ENCODE results near the gene ZSWIM8.
"Not testable (repeated sequence)": the region's sequence is repeated elsewhere in the genome, so short reads cannot be mapped to it uniquely, and the experiment has no call there.

ZSWIM8 gene

DNA sequence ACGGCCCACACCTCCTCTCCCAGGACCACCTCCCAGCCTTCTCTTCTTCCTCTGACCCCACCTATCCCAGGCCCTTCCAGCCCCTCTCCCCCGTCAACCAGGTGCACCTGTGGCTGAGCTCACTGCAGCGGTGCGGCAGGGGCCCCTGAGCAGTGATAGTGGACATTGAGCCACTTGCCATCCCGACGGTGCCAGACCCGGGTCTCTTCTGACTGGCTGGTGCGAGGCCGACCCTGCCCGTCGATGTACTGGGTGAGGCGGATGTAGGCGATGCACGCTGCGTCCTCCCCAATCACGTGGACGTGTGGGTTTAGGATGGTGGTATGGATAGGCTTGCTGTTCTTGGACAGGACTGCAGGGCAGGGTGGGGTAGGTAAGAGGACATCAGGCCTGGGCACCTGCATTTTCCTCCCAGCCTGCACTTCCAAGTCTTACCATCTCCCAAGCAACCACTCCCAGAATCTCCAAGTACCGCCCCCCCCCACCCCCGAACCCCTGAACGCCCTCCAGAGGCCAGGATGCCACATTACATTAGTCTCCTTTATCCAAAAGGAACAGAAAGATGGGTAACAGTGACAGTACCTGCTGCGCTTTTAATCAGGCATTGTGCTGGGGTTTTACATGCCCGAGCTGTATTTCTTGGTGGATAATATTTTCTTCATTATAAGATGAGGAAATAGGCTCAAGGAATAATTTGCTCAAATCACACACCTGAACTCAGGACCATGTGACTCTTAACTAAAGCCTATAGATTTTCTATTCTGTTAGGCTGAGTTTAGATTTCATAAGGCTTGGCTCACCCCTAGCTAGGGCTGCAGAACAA lies 29.7 kb downstream of the ZSWIM8 start:
- no peak for DNase-seq

DNA sequence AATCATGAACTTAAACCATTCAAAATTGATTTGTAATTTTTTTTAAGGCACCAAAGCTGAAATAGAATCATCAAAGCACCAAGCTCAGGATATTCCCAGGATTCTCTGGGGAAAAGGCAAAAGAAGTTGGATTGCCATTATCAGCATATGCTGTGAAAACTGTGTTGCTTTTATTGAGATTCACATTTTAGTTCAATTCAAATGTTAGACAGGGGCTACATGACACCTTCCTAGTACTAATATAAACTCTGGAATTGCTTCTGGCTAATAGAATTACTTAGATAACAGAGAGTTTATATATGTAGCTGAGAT lies 30.3 kb downstream of the ZSWIM8 start:
- no peak for DNase-seq

DNA sequence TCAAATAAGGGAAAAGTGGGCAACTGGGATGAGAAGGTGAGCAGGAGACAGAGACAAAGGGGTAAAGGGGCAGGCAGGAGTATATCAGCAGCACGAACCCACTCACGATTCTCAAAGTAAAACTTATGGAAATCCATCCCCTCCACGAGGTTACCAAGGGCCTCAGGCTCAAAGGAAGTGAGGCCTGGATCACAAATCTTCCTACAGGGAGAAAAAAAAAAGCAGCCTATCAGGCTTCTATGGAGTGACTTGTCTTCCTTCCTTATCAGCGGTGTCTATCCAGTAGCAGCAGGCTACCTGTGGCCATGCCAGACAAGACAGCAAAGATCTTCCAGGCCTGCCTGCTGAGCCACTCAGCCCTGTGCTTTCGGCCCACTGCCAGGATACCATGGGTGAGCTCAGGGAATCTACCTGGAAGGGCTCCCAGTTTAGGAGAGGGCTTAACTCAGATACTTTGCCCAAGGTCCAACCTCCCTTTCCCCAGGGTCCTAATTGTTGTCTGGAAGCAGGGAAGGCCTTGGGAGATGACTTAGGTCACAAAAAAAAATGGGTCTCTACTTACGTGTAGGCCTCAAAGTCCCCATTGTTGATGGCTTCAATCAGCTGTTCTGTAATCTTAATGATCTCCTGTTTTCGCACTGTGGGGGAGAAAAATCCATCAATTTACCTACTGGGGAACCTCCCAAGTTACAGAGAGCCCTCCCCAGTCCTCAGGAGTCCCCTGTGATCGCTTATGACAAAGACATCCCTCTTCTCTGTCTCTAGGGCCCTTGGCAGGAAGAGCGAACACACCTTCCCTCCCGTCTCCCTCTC lies 31.7 kb downstream of the ZSWIM8 start:
- DNase-seq, result no peak

DNA sequence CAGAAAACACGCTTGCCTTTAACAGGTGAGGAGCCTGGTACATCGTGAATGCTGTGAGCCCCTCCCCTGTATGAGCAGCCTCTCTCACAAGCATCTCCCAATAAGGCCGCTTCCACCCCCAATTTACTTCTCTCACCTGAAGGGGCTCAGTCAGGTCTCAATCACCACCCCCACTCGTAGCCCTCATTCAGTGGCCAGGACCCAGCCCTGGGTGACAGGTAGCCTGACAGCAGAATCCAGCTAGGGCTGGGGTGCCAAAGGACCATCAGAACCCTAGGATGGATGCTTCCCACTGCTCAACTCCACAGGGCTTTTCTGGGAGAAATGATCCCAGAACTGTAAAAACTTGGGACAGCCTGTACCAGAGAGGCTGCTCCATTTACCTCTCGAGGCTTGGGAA lies 32.4 kb downstream of the ZSWIM8 start:
- DNase-seq, result no peak

DNA sequence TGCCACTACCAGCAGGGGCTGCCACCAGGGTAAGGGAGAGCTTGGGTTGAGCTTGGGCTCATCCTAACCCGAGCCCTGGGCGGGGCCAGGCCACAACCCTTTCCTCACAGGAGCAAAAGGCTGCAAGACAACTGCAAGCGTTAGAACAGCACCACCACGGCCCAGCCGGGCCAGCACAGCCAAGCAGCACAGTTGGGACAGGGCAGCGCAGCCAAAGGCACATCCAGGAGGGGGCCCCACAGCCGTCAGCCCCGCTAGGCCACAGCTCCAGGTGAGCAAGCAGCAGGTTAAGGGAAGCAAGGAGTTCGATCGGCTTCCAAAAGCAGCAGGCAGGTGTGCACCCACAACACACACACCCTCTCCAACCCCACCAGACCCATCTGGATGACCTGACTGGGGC lies 33.0 kb downstream of the ZSWIM8 start:
- no peak for DNase-seq

DNA sequence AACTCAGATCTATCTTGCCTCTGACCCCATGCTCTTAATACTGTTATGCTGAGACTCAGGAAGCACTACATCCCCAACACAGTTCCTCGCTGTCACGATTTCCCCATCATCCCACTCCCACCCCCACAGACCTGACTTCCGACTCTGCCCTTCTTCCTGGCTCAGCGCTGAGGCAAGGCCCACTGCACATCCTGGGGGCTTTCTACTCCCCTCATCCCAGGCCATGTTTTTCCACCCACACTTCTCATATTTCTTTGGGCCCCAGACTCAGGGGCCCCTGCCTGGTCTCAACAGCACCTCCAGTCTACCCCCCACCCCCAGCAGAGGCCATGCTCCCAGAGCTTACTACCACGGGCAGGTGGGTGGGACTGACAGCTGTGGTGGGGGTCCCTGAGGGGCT lies 33.7 kb downstream of the ZSWIM8 start:
- no peak for DNase-seq

DNA sequence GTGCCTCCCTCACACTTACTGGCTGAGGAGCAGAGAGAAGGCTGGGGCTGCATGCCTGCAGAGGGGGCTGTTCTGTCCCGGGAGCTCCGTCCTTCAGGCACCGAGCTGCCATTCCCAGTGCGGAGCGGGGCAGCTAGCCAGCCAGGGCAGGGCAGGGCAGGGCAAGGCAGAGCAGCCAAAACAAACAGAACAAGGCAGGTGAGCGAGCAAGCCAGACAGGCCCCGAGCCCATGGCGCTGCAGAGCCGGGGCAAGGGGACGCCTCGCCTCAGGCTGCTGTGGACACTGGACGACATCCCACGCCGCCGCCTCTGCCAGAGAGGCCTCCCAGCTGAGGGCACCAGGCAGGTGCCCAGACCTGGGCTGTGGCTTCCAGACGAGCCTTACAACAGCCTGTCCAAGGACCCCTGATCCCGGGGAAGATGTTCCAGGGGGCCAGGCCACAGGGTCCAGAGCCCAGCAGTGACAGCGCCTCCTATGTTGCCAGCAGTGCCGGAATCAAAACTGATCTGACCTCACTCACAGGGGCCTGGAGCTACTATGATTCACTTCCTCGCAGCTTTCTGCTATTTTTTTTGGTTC lies 34.2 kb downstream of the ZSWIM8 start:
- no peak for DNase-seq

DNA sequence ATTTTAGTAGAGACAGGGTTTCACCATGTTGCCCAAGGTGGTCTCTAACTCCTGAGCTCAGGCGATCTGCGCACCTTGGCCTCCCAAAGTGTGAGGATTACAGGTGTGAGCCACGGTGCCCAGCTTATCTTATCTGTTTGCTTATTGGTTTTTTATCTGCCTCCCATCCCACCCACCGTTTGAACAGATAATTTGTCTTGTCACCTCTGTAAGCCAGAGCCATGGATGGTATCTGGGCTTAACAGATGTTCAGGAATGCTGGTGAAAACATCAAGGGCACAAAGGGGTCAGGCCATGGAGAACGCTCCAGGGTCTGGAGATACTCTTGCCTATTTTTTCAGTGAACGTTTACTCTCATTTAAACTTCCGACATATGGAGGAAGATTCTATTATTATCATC lies 38.0 kb downstream of the ZSWIM8 start:
- DNase-seq, result no peak

DNA sequence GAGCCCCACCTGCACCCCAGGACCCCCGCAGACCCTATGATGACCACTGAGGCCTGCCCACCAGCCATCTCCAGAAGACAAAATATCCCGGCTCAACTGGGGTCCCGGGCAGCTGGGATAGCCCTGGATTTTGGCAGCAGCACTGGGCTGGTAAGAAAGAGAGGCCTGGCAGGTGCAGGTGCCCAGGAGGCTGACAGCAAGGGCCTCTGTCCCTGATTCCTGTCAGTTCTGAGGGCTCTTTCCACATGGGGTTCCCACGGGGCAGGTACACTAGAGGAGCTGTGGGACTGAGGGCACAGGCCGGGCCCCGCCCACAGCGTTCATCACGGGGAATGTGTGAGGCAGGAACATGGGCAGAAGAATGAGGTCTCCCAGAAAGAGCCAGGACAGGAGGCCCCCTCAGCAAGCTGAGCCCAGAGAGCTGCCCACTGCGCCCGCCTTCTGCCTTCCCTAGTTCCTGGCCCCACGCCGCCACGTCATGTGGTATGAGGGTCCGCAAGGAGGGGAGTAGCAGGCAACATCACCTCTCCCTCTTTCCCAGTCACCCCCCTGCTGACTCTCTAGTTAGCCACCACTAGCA lies 38.8 kb downstream of the ZSWIM8 start:
- DNase-seq, result no peak

DNA sequence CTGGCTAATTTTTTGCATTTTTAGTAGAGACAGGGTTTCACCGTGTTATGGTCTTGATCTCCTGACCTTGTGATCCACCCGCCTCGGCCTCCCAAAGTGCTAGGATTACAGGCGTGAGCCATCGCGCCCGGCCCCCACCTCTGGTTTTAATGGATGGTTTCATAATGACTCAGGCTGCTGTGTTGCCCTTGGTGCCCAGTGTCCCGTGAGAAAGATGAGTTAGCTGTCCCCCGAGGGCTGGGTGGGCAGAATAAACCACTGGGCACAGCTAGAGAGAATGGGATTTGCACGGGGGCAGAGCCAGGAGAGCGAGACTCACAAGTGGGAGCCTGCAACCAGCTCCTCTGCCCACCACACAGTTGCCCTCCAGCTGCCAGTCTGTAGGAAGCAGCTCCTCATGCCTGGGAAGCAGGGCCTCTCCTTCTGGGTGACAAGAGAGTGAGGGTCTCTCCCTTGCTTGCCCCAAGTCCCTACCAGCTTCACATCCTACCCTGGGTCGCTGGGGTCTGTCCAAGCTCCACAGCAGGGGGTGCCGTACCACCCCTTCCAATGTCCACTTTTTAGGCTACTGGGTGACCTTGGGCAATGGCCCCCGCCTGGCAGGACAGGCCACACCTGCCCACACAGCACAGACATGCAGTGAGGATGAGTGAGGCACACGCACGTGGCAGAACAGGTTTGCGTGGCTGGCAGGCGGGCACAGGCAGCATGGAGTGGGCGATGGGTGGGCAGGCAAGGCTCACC lies 42.1 kb downstream of the ZSWIM8 start:
- DNase-seq, result no peak

DNA sequence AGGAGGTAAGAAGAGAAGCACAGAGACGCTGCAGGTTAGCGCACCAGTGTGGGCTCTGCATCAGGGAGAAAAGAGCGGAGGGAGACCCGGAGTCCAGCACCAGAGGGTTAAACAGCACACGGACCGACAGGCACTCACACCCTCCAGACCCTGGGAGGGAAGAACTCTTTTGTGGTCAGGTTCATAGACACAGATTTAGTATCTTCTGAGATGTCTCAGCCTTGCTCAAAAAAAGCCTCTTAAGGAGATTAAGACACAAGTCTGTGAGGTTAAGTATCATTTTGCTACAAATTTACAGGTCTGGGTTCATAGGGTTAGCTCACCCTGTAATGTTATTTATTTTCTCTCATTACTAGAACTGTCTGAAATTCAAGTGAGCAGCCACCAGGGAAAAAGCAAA lies 42.8 kb downstream of the ZSWIM8 start:
- no peak for DNase-seq

DNA sequence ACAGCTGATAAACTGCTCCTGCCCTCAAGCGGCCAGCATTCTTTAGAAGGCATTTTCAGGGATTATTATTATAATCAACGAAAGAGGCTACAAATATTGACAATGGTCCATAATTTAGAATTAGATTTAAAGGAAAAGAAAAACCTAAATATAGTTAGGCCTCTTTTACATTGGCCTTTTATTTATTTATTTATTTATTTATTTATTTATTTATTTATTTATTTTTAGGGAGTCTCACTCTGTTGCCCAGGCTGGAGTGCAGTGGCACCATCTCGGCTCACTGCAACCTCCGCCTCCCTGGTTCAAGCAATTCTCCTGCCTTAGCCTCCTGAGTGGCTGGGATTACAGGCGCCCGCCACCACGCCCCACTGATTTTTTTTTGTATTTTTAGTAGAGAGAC lies 43.7 kb downstream of the ZSWIM8 start:
- DNase-seq, result not testable (repeated sequence)

DNA sequence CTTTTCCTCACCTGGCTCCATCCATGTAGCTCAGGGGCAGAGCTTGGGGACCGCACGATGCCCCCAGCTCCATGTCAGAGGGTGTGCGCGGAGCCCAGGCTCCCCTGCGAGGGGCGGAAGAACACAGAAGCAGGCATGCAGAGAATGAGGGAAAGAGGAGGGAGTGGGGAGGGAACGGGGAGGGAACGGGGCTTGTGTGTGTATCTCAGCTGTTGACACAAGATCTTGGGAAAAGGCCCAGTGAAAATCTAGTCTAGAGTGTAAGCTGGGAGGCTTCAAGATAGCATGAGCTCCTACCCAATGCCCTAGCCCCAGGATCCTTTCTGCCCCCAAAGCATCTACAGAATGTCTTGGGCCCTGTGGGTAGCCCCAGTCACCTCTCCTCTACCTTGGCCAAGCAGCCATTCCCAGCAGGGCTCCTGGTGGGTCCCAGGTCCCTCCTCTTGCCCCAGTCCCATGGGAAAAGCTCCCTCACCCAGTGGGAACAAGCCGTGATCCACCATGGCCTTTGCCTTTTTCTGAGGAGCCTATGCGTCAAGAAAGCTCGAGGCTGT lies 51.1 kb downstream of the ZSWIM8 start:
- DNase-seq, result no peak

DNA sequence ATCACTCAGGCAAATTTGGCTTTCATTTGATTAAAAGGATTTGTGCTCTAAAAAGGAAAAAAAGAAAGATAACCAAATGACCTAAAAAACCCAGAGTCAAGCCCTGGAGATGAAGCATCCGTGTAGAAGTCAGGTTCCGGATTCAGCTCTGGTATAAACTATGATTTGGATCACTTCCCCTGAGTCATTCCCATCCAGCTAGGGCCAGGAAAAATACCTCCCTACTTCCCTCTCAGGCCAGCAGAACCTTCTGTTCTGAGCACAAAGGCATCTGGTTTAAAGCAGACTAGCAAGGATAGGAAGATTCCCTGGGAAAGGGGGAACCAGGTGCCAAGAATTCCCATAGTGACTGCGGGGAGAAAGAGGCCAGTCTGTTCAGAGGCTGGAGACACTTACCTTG lies 51.7 kb downstream of the ZSWIM8 start:
- DNase-seq, result peak; percentile 61

DNA sequence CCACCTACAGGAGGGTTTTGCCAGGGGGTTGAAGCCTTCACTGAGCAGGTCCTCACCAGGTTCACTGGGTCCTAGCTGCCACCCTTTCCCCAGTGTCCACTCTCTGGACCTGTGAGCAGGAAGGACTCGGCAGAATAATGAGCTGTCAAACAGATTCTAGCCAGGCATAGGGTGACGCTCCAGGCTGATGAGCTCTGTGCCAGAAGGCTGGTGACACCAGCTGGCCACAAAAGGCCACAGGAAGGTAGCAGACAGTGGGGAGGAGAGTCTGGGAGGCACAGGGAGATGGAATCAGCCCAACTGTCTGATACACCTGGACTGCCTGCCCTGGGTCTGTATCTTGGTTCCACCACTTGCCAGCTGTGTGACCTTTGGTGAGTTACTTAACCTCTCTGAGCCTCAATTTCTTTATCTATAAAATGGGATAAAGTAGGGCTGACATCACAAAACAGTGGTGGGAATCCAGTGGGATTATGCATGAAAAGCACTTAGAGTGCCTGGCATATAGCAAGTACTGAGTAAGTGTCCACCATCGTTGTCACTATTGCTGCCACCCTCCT lies 52.7 kb downstream of the ZSWIM8 start:
- no peak for DNase-seq

DNA sequence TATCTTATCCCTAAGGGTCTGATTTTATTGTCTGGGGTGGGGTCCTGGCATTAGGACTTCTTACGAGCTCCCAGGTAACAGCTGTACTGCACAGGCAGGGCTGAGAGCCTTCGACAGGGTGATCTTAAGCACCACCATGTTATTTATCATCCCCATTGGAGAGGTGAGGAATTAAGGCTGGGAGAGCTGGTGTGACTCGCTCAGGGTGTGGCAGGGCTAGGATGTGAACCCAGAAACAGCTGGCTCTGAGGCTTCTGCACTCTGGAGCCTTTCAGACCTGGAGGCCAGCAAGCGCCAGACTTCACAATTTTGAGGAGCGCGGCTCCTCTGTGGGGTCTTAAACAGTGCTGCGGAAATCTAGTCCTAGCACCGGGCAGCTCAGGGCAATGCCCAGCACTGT lies 53.4 kb downstream of the ZSWIM8 start:
- peak; percentile 55 for DNase-seq

DNA sequence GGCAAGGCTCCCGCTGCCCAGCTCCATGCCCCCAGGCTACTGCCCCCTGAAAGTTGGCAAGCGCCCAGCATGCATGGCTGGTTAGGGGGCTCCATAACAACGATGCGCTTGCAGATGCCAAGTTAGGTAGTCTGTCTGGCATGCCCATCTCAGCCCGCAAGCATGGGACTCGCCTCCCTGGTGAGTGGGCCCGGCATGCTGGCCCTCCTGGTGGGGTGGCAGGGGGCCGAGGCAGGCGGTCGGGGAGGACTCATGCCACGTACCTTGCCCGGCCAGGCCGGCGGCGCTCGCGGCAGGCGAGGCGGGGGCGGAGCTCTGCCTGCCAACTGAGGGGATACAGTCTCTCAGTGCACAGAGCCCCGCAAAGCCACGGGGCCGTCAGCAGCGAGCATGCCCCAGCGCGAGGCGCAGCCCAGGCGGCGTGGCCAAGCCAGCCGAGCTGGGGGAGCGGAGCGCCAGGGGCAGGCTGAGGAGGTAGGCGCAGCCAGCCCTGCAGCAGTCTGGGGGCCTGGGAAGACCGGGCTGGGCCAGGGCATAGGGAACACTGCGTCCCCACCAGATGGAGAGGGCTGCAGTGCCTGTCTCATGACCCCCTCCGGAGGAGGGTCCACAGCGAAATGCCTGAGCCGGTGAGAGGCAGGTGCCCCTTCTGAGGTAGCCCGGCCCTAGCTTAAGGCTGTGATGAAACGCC lies 54.0 kb downstream of the ZSWIM8 start:
- no peak for DNase-seq

DNA sequence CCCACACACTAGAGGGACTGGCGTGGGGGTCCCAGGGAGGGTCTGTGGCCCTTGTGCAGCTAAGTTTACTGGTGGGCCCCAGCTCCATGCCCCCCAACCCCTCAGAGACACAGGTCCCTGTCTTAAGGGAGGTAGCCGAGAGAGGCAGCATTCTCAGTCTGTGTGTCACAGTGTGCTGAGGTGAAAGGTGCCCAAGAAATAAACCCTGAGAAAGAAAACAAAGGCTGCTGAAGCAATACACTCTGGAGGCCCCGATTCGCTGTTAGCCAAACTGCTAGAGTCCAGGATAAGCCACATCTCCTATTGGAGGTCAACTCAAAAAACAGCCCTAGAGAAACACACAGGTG lies 54.6 kb downstream of the ZSWIM8 start:
- no peak for DNase-seq

DNA sequence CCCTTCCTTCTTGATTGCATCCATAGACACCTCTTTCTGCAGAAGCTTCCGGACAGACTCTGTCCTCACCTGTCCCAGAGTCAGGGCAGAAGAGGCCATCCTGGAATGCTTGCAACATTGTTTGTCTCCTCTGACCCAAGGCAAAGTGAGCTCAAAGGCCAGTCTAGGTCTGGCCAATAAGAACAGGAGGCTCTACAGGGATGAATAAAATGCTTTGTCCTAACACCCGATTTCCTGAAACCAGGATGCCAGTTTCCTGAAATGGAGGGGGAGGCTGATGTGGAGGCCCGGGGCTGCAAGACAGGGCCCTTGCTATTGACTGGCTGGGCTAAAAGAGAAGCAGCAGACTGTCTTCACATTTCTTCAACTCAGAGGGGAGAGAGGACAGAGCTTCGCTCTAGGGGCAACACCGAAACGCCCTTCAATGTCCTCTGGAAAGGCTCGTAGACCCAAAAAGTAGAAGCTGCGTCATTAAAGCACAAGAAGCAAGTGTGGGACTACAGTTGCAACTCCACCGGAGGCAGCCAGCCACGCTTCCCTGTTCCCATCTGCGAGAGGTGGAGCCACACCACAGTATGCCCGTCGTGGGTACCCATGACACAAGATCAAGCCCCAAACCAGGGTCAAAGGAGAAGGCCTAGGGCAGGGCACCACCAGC lies 55.1 kb downstream of the ZSWIM8 start:
- DNase-seq, result no peak

DNA sequence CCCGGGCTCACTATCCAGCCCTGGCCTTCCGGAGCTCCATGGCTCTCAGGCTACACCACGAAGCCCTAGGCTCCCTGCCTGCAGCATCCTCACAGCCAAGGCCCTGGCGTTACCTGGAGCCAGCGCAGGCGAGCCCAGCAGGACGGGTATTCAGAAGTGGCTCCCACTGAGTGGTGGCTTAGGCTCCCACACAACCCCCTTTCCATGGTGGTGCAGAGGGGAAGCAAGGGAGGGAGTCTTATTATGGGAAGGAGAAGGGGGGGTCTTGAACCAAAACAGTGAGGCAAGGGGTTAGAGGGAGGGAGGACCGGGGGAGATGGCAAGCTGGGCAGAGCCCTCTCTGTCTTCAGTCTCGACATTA lies 55.6 kb downstream of the ZSWIM8 start:
- no peak for DNase-seq

DNA sequence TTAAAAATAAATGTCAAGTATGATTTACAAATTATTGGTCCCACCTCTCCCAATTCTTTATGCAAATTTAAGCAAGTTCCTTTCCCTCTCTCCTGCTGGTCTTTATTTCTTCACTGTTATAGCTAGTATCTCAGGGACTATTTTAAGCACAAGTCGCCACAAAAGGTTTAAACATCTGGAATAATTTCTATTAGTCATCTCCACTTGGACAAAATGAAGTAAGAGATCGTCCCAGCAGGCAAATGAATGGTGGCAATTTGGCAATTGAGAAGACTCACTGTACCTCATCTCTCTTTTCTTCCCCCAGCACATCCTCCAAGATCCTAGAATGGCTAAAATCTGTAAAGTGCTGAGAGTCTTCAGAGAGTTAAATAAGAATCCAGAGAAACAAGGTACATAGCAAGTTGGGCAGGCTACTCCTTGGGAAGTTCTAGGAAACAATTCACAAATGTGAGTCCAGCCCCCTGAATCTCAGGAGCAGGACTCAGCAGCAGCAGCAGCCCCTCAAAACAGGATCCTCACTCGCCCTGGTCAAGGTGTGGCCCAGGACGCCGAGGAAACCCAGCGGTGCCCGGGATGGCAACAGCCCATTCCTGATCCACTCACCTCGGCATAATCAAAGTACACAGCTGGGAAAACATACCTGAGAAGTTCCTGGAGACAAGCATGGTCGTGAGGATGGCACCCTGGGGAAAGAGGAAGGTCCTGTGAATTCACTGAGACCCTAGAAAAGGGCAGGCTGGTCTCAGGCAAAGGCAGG lies 56.3 kb downstream of the ZSWIM8 start:
- DNase-seq, result peak; percentile 65

Data from HCEC 1CT (cell line).